ENCODE measurements around the gene TMUB1.
"Not testable (repeated sequence)": the region's sequence is repeated elsewhere in the genome, so short reads cannot be mapped to it uniquely, and the experiment has no call there.

Gene TMUB1

GRCh38 chr7:151048911-151049463 lies 34.3 kb downstream of the TMUB1 start:
- DNase-seq, result no peak

GRCh38 chr7:151047976-151048815 lies 35.1 kb downstream of the TMUB1 start, which contains the start of gene ASIC3:
Gene ASIC3, plus strand, starts transcription at chr7:151048531. Its CDS starts 355 bp downstream, at chr7:151048886.
- no peak for DNase-seq

DNA sequence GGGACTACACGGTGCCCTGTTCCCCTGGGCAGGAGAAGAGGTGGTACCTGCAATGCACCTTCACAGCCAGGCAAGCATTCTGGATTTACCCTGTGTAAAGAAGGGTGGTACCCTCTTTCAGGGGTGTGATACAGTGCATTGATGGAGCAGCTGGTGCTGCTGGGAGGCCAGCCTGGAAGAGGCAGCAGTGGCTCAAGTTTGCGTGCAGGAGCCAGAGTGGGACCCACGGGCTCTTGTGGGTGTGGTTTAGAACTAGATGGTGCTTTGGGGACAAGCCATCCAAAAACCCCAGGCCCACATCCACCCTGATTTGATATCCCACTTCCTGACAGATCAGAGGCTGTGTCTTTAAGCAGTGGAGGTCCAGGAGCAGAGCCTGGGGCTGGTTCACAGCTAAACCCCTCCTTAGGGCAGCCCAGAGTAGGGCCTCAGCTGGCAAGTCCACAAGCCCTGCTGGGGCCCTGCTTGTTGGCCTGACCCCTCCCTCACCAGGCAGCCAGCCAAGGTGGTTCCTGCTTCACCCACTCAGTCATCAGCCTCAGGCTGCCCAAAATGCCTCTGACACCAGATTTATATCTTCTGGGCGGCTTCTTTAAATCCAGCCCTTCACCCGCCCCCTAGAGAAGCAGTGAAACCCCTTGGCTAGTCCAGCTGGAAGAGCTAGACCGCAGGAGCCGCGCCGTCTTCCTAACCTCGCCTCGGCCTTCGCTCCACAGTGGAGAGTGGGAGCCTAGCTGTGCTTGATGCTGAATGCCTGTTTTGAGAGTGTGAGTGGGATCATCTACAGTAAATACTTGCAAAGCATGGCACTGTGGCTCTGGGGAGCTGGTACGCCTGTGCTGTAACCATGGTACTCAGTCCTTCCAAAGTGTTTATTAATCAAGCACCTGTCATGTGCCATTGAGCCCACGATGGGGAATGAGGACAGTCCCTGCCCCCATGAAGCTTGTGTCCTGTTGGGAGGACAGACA lies 36.4 kb downstream of the TMUB1 start:
- DNase-seq, result no peak

DNA sequence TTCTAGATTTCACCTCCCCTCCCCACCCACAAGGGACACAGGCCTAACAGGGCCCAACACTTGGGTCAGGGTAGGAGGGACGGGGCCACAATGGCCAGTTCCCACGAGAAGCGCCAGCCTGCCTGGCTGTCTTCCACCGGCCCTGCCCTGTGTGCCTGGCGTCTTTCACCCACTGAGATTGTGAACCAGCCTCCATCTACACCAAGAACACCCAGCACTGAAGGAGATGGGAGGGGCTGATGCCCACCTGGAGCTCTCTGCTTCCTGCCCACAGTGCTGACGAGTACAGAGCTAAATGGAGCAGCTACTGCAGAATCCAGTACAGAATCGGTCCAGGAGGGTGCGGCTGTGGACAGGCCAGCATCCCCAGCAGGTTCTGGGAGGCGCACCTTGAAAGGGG lies 37.3 kb downstream of the TMUB1 start:
- no peak for DNase-seq

DNA sequence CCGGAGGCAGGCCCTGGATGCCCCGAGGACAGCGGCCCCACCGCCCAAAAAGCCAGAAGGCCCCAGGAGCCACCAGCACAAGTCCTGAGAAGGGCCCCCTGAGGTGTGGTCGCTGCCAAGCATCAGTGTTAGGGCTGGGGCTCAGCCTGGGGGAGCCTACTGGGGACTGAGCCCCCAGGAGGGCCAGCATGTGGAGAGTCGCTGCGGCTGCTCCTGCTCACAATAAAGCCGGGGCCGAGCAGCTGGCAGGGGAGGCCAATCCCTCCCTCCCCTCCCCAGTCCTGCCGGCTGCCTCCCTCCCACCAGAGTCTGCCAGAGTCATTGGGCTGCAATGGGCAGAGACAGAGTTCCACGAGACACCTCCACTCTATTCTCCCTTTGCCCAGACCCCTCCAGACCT lies 38.0 kb downstream of the TMUB1 start:
- DNase-seq, result no peak

- no peak for DNase-seq
These were observed 39.3 kb downstream of the TMUB1 start for GRCh38 chr7:151043959-151044358.

- not testable (repeated sequence) for DNase-seq
These were observed 39.8 kb downstream of the TMUB1 start for GRCh38 chr7:151043449-151043848.

DNA sequence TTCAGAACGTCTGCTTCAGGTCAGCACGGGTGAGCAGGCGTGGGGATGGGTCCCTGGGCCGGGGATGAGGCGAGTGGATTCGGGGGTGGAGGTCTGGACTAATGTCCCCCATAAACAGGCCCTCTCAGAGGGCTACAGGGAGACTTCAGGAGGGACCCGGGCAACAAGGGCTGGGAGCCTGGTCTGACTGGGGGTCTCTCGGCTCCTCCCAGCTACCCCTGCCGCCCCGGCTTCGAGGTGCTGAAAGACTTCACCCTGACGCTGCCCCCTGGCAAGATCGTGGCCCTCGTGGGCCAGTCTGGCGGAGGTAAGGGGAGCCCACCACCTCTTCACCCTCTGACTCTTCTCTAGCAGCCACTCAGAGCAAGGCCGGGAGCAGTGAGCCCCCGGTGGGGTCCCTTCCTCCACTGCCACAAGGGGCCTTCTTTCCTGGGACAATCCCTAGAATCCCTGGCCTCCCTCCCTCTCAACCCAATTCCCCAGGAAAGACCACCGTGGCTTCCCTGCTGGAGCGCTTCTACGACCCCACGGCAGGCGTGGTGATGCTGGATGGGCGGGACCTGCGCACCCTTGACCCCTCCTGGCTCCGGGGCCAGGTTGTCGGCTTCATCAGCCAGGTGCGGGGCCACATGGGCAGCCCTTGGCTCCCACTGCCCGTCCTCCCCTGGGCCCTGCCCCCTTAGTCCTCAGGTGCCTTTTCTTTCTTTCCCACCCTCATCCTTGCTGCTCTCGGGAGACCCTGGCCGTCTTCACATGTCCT lies 42.5 kb downstream of the TMUB1 start:
- no peak for DNase-seq

DNA sequence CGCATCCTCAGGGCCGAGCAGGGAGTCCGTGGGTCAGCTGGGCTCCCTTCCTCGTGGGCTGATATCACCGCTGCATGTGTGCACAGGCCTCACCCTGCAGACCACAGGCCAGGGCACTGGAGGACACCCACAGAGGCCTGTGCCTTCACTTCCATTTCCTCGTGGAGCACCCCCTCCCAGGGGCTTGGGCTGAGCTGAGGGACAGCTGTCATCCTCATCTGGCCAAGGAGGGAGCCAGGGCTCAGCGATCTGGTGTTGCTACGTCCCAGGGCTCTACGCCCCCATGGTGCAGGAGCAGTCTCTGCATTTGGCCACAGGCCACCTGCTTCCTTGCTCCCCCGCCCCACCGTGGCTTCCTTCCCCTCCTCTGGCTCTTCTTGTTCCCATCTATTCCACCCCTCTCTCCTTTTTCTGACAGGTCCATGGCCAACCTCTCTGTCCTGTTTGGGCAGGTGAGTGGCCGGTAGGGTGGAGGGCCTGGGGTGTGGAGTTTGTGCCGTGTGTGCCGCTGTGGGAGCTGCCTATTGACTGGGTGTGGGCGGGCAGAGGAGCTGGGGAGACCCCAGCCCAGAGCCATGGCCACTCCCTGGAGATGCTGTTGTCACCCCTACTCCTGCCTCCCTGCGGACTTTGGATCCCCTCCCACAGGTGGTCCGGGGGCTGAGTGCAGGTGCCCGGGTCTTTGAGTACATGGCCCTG lies 43.3 kb downstream of the TMUB1 start:
- no peak for DNase-seq

- no peak for DNase-seq
These were observed 44.1 kb downstream of the TMUB1 start for GRCh38 chr7:151038951-151039849.

DNA sequence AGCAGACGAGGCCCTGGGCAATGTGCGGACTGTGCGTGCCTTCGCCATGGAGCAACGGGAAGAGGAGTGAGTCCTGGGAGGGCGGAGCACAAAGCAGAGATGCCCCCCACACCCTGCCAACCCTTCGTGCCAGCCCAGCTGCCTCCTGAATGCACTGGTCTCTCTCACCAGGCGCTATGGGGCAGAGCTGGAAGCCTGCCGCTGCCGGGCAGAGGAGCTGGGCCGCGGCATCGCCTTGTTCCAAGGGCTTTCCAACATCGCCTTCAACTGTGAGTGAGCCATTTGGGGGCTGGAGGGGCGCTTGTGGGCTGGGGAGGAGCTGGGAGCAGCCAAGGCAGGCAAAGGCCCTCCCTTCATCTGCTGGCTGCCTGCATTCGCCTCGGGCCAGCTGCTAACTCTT lies 47.4 kb downstream of the TMUB1 start:
- no peak for DNase-seq

GRCh38 chr7:151035026-151035717 lies 48.1 kb downstream of the TMUB1 start:
- no peak for DNase-seq

- no peak for DNase-seq
These were observed 48.8 kb downstream of the TMUB1 start for GRCh38 chr7:151034312-151035025.

GRCh38 chr7:151033864-151034249 lies 49.4 kb downstream of the TMUB1 start:
- DNase-seq, result no peak

DNA sequence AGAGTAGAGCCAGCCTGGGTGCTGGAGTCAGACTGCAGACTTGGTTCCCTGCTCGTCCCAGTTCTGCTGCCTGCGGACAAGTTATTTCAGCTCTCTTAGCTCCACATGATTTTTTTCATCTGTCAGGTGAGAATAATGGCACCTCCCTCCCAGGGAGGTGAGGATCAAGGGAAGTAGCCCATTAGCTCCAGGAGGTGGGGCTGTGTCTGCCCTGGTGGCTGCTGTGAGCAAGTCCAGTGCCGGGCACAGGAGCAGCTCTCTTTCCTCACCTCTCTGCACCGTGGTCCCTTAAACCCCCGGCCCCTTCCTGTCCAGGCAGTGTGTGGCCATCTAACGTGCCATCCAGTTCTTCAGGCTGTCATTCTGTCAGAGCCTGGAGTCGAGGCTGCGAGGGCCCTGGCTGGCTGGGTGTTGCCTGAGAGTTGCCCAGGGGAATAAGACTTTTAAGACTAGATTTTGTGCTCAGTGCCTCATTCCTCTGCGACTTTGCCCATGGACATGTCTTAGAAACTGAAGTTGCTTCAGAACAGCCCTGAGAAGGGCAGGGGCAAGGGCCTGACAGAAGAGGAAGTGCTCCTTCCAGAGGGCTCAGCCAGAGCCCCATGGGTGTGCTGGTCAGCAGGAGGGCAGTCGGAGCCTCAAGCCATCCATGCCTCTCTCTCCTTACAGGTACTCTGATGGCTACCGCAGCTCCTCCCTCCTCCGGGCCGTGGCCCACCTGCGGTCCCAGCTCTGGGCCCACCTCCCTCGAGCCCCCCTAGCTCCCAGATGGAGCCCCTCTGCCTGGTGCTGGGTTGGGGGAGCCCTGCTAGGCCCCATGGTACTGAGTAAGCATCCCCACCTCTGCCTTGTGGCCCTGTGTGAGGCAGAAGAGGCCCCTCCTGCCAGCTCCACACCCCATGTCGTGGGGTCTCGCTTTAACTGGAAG lies 50.1 kb downstream of the TMUB1 start:
- DNase-seq, result no peak
